Measurements from ENCODE around the gene BRAP.
A peak's percentile ranks its signal among the peaks of the same experiment; 100 is the strongest.
"Not testable (repeated sequence)": the region's sequence is repeated elsewhere in the genome, so short reads cannot be mapped to it uniquely, and the experiment has no call there.

Gene BRAP

DNA sequence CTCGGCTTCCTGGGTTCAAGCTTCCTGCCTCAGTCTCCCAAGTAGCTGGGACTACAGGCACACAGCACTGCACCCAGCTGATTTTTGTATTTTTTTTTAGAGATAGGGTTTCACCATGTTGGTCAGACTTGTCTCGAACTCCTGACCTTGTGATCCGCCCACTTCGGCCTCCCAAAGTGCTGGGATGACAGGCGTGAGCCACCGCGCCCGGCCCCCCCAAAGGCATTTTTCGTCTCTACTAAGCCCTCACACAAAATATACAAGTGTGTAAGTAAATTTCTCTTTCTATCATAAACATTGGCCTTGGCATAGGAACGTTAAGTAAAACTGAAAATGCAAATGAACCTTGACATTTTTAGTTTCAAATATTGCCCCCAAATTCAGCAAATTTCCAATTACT is 2.2 kb upstream of the BRAP start:
- no peaks in the 10 kb centered on the region for H3K9me3 Mint-ChIP-seq
- peaks cover 23% of the 10 kb centered on the region for H3K36me3 Mint-ChIP-seq
- H3K4me1 Mint-ChIP-seq: peaks cover 40% of the 10 kb centered on the region
- no peak for ATAC-seq
- H3K27me3 Mint-ChIP-seq: no peaks in the 10 kb centered on the region
- peak overlapping the region; percentile 53 for H3K27ac Mint-ChIP-seq
- no peak overlapping the region for H3K4me3 Mint-ChIP-seq

DNA sequence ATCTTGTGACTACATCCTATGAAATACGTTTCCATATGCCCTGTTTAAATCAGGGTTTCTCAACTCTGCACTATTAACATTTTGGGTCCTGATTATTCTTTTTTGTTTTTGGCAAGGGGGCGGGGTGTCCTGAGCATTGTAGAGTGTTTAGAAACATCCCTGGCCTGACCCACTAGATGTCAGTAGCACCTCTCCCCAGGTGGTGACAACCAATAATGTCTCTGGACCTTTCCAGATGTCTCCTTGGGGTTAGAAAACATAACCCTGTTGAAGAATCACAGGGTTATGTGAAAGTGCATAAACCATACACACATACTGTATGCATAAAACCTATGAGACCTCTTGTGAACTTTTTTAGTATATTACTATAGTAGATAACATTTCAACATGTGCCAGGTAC is 1.5 kb upstream of the BRAP start:
- no peak for ATAC-seq
- Mint-ChIP-seq H3K4me3 (peak overlapping the region; percentile 44), H3K36me3 (peaks cover 24% of the 10 kb centered on the region), H3K9me3 (no peaks in the 10 kb centered on the region), H3K4me1 (peaks cover 40% of the 10 kb centered on the region), H3K27ac (peak overlapping the region; percentile 97), H3K27me3 (no peaks in the 10 kb centered on the region)

GRCh38 chr12:111686574-111687105 is 884 bp upstream of the BRAP start:
- H3K4me1 Mint-ChIP-seq: peaks cover 40% of the 10 kb centered on the region
- H3K4me3 Mint-ChIP-seq: peak overlapping the region; percentile 98
- H3K36me3 Mint-ChIP-seq: peaks cover 24% of the 10 kb centered on the region
- no peak for ATAC-seq
- no peaks in the 10 kb centered on the region for H3K9me3 Mint-ChIP-seq
- no peaks in the 10 kb centered on the region for H3K27me3 Mint-ChIP-seq
- H3K27ac Mint-ChIP-seq: peak overlapping the region; percentile 97

DNA sequence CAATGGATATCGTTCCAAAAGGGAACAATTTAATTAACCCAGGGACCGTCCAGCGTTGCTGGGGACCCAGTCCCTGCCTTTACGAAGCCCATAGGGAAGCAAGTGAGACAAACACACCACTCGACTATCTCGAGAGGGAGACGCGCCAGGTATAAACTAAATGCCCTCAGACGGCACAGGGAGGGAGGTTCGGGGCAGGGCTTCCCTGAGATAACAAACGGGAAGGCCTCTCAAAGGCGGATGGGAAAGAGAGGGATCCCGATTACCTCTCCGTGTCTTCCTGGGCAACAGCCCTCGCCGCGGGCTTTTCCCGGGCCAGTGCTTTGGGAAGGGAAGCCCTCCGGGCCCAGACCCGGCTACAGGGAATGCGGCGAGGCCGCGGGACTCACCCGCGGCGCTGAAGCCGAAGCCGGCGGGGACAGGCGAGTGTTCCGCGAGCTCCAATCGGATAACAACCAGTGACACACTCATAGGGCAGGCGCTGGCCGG is 390 bp downstream of the BRAP start:
- peak overlapping the region; percentile 98 for H3K4me3 Mint-ChIP-seq
- ATAC-seq: no peak
- H3K27ac Mint-ChIP-seq: peak overlapping the region; percentile 97
- H3K9me3 Mint-ChIP-seq: no peaks in the 10 kb centered on the region
- H3K36me3 Mint-ChIP-seq: peaks cover 23% of the 10 kb centered on the region
- H3K4me1 Mint-ChIP-seq: peaks cover 40% of the 10 kb centered on the region
- H3K27me3 Mint-ChIP-seq: no peaks in the 10 kb centered on the region

DNA sequence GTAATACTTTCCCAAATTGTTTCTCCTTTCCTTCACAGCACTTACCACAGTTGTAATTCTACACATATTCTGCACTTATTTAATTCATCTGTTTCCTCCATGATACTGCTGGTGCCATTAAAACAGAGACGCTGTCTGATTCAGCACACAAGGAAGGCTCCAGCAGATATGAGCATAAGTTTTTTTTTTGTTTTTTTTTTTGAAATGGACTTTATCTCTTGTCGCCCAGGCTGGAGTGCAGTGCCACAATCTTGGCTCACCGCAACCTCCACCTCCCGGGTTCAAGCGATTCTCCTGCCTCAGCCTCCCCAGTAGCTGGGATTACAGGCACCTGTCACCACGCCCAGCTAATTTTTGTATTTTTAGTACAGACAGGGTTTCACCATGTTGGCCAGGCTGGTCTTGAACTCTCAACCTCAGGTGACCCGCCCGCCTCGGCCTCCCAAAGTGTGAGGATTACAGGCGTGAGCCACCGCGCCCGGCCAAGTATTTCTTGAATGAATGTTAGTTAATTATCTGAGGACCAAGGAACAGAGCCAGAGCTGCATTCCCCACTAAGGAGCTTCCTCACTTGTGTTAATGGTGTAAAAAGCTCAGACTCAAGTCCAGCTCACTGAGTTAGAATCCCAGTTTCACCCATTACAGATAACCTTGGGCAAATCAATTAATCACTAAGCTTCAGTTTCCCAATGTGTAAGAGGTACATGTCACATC is 1.1 kb downstream of the BRAP start:
- Mint-ChIP-seq H3K27ac (peak overlapping the region; percentile 97), H3K4me3 (peak overlapping the region; percentile 98), H3K4me1 (peaks cover 40% of the 10 kb centered on the region), H3K36me3 (peaks cover 23% of the 10 kb centered on the region)
- not testable (repeated sequence) for H3K27me3 Mint-ChIP-seq, H3K9me3 Mint-ChIP-seq, ATAC-seq

- Mint-ChIP-seq H3K36me3 (peaks cover 23% of the 10 kb centered on the region), H3K9me3 (no peaks in the 10 kb centered on the region)
- ATAC-seq: no peak
These were observed 8.6 kb downstream of the BRAP start for GRCh38 chr12:111677186-111677585.

DNA sequence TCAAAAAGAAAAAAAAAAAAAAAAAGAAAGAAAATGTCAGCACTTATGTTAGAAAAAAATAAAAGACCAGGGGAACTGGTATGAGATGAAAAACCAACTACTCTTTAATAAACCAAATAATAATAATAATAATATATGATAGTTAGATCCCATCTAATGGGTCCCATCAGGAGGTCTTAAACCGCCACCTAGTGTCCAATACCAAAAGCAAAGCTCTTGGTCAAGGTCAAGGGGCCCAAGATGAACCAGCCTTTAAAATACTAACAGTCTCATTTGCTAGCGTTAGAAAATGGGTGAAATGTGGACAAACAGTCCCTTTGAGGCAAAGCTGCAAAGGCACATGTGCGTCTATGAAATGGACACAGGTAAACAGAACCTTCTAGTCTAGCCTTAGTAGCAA is 12.3 kb downstream of the BRAP start:
- Mint-ChIP-seq H3K4me1 (no peaks in the 10 kb centered on the region), H3K4me3 (no peak overlapping the region), H3K9me3 (no peaks in the 10 kb centered on the region)

More at GRCh38 chr12:111677186-111677585, 8.6 kb downstream of the BRAP start:
- H3K27me3 Mint-ChIP-seq: no peaks in the 10 kb centered on the region
- H3K4me1 Mint-ChIP-seq: no peaks in the 10 kb centered on the region
- H3K27ac Mint-ChIP-seq: no peak overlapping the region
- H3K4me3 Mint-ChIP-seq: no peak overlapping the region

GRCh38 chr12:111672822-111673381 is 12.9 kb downstream of the BRAP start:
- H3K4me1 Mint-ChIP-seq: no peaks in the 10 kb centered on the region
- no peak overlapping the region for H3K4me3 Mint-ChIP-seq
- H3K27me3 Mint-ChIP-seq: no peaks in the 10 kb centered on the region
- no peaks in the 10 kb centered on the region for H3K9me3 Mint-ChIP-seq
- H3K27ac Mint-ChIP-seq: no peak overlapping the region
- no peak for ATAC-seq
- peaks cover 34% of the 10 kb centered on the region for H3K36me3 Mint-ChIP-seq

More for the DNA sequence above, 12.3 kb downstream of the BRAP start:
- Mint-ChIP-seq H3K36me3 (peaks cover 33% of the 10 kb centered on the region), H3K27ac (no peak overlapping the region), H3K27me3 (no peaks in the 10 kb centered on the region)
- no peak for ATAC-seq

DNA sequence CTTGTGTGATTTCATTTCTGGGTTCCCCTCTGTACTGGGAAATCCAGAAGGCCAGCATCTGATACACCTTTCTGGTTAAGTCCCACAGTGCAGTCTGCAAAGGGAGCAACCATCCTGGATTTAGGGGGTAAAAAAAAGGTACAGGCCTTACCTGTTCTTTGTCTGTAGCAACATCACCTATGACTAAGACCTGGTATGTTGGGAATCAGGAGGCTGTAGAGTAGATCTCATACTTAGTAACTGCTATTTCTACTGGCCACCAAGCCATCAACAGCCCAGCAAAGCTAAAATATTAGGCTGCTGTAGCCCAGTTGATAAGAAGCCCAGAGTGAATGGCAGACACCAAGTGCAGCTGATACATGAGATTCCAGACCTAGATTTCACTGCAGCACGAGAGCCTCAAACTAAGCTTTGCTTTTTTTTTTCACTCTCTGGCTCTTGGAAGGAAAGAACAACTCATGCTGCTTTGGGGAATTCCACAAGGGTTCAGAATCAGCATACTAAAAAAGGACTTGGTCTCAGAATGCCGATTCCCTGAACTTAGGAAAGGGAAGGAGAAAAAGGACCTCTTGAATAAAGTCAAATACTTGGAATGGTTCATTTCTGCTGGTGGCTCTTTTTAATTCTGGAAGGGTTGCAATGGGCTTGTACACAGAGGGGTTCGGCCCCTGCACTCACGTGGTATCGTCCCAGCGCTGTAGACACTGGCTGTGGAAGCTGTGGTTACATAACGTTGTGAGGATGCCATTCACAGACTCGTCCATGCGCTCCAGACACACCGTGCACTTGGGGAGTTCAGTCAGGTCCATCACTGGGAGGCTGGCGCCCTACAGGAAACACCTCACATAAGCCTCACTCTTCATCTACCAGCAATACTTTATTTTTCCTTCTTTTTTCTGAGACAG is 20.5 kb downstream of the BRAP start:
- no peak overlapping the region for H3K4me3 Mint-ChIP-seq
- H3K27ac Mint-ChIP-seq: no peak overlapping the region
- no peaks in the 10 kb centered on the region for H3K9me3 Mint-ChIP-seq
- peaks cover 61% of the 10 kb centered on the region for H3K36me3 Mint-ChIP-seq
- H3K4me1 Mint-ChIP-seq: no peaks in the 10 kb centered on the region
- ATAC-seq: no peak
- no peaks in the 10 kb centered on the region for H3K27me3 Mint-ChIP-seq

DNA sequence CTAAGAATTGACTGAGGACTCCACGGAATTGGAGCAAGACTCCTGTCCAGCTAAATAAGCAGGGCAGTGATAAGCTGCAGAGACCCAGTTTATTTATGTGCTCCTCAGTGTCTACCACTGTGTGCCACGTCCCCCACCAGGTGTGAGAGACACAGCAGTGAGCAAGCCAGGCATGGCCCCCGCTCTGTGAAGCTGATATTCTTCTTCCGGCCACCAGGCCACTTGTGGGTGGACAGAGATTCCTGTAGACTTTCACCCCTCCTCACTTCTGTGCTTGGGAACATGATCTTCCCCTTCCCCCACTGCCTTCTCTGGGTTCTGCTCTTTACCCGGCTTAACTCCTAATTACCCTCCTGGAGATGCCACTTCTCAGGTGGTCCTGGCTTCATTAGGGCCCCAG is 21.3 kb downstream of the BRAP start:
- Mint-ChIP-seq H3K27me3 (no peaks in the 10 kb centered on the region), H3K4me1 (no peaks in the 10 kb centered on the region), H3K4me3 (no peak overlapping the region), H3K36me3 (peaks cover 61% of the 10 kb centered on the region), H3K9me3 (no peaks in the 10 kb centered on the region), H3K27ac (no peak overlapping the region)
- no peak for ATAC-seq

DNA sequence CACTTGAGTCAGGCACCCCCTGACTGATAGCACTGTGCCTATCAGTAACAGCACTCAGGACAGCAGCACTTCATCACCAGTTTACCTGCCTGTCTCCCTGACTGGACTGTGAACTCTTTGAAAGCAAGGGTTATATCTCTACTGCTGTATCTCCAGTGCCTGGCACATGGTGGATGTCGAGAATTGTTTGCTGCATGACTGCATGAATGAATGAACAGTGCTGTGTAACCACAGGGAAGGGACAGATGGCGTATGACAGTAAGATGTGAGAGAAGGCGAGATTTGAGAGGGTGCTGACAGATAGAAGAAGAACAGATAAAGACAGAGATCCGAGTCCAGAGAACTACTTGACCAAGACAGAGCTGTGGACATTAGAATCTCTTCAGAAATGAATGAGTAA is 29.7 kb downstream of the BRAP start:
- H3K4me1 Mint-ChIP-seq: no peaks in the 10 kb centered on the region
- no peak overlapping the region for H3K4me3 Mint-ChIP-seq
- no peaks in the 10 kb centered on the region for H3K27me3 Mint-ChIP-seq
- no peaks in the 10 kb centered on the region for H3K9me3 Mint-ChIP-seq
- no peak for ATAC-seq
- H3K27ac Mint-ChIP-seq: no peak overlapping the region
- peaks cover 40% of the 10 kb centered on the region for H3K36me3 Mint-ChIP-seq

DNA sequence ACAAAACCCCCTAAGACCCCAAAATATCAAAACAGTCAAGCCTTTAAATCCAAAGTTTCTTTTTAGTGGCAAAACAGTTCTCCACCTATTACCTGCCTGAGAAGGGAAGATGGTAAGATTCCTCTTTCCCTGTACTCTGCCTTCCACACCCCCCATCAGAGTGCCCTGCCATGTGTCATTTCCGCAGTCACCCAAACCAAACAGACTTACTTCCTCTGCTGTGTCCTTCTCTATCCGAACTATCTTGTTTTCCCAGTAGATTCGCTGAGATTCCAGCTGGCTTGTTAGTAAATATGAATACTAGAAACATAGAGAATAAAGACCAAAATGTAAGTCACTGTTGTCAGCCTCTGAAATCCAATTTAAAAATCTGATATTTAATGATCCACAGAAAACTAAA is 30.4 kb downstream of the BRAP start:
- Mint-ChIP-seq H3K4me3 (no peak overlapping the region), H3K27me3 (no peaks in the 10 kb centered on the region), H3K4me1 (no peaks in the 10 kb centered on the region), H3K9me3 (no peaks in the 10 kb centered on the region), H3K27ac (no peak overlapping the region), H3K36me3 (peaks cover 36% of the 10 kb centered on the region)
- no peak for ATAC-seq

DNA sequence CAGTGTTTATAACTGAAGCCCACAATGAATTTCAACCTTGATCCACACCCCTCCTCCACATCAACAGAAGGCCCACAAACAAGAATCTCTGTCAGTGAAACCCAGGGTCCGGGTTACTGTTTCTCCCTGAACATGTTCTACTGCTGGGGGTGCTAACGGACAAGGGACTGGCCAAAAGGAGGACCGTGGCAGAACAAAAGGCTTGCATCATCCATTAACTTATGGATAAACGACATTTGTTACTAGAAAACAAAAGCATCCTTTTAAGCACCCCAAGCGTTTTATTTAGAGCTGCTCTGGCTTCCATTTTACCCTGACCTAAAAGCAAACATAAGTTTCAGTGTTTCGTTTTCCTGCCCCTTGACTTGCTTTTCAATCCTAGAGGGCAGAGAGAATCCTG is 32.2 kb downstream of the BRAP start:
- no peaks in the 10 kb centered on the region for H3K4me1 Mint-ChIP-seq
- peaks cover 26% of the 10 kb centered on the region for H3K36me3 Mint-ChIP-seq
- no peaks in the 10 kb centered on the region for H3K27me3 Mint-ChIP-seq
- no peak for ATAC-seq
- no peak overlapping the region for H3K4me3 Mint-ChIP-seq
- H3K9me3 Mint-ChIP-seq: no peaks in the 10 kb centered on the region
- no peak overlapping the region for H3K27ac Mint-ChIP-seq

GRCh38 chr12:111652530-111652929 is 33.2 kb downstream of the BRAP start:
- H3K4me3 Mint-ChIP-seq, H3K27me3 Mint-ChIP-seq, H3K9me3 Mint-ChIP-seq, ATAC-seq, H3K27ac Mint-ChIP-seq, H3K4me1 Mint-ChIP-seq: not testable (repeated sequence)
- peaks cover 22% of the 10 kb centered on the region for H3K36me3 Mint-ChIP-seq

GRCh38 chr12:111650912-111651311 is 34.8 kb downstream of the BRAP start:
- ATAC-seq: no peak
- Mint-ChIP-seq H3K27ac (no peak overlapping the region), H3K4me3 (no peak overlapping the region), H3K36me3 (peaks cover 30% of the 10 kb centered on the region), H3K27me3 (no peaks in the 10 kb centered on the region), H3K9me3 (no peaks in the 10 kb centered on the region), H3K4me1 (no peaks in the 10 kb centered on the region)
